MCF 10A (cell line): ENCODE measurements around the gene AKAP7. TPM values are rescaled to one million over a fixed set of nuclear protein-coding genes. Genes with fewer than 3 reads are reported as not detected.
"Not testable (repeated sequence)": the region's sequence is repeated elsewhere in the genome, so short reads cannot be mapped to it uniquely, and the experiment has no call there.

ENCODE experiments used
- BruUV-seq: library from RNA; stranded (reverse); fragments of 400-500 nt; replicated peaks from 2 replicates; lab custom pipeline; 2021; lab: Mats Ljungman, UMichigan
- CTCF ChIA-PET: fragments of 300-600 bp; sonication (Branson Sonifier 250); formaldehyde crosslinking; extraction: SDS; loops from one replicate; lab custom pipeline; 2021; ENCODE audit warnings: antibody characterized with exemption, inconsistent platforms; lab: Yijun Ruan, JAX
- POLR2A ChIA-PET: fragments of 300-600, 350-650 bp; sonication (Branson Sonifier 250); formaldehyde crosslinking; extraction: SDS; loops from one replicate; lab custom pipeline; 2020; ENCODE audit warnings: antibody characterized with exemption, inconsistent platforms; lab: Yijun Ruan, JAX
- DNase-seq: peaks from one replicate; pipeline ENCODE4 v3.0.0-alpha.2; 2018; ENCODE audit not compliant: unreplicated experiment
- H3K27ac Mint-ChIP-seq: one replicate; pipeline ENCODE4 v1.8.0; 2022; ENCODE audit warnings: mild to moderate bottlenecking, low read depth, mixed read lengths; ENCODE audit not compliant: unreplicated experiment
- H3K27me3 Mint-ChIP-seq: one replicate; pipeline ENCODE4 v1.8.0; 2022; ENCODE audit warnings: mixed read lengths; ENCODE audit not compliant: insufficient read depth, unreplicated experiment
- H3K36me3 Mint-ChIP-seq: one replicate; pipeline ENCODE4 v1.8.0; 2022; ENCODE audit warnings: mild to moderate bottlenecking, moderate library complexity, mixed read lengths; ENCODE audit not compliant: insufficient read depth, unreplicated experiment
- H3K4me1 Mint-ChIP-seq: one replicate; pipeline ENCODE4 v1.8.0; 2022; ENCODE audit warnings: mixed read lengths; ENCODE audit not compliant: insufficient read depth, unreplicated experiment
- H3K4me3 Mint-ChIP-seq: one replicate; pipeline ENCODE4 v1.8.0; 2022; ENCODE audit warnings: mild to moderate bottlenecking, moderate library complexity, mixed read lengths; ENCODE audit not compliant: unreplicated experiment
- H3K9me3 Mint-ChIP-seq: one replicate; pipeline ENCODE4 v1.8.0; 2022; ENCODE audit warnings: mixed read lengths; ENCODE audit not compliant: unreplicated experiment
- intact Hi-C: fragments of 100-400 bp; cut with micrococcal nuclease; formaldehyde crosslinking; loops from 2 replicates; pipeline ENCODE4 v1.14.1; 2022
- total RNA-seq: library from RNA; stranded (reverse); gene quantifications from 2 replicates; pipeline ENCODE4 v1.2.3, GENCODE V29; 2022
- TF ChIP-seq, protein P1 (sequence below): fragments of 200-600 bp; IDR thresholded peaks from one replicate; pipeline ENCODE4 v1.8.0; 2022; ENCODE audit warnings: antibody characterized with exemption, mild to moderate bottlenecking; ENCODE audit not compliant: unreplicated experiment

The AKAP7 gene
- total RNA-seq, 1 experiment from 2014 or later = 5.6 TPM

DNA sequence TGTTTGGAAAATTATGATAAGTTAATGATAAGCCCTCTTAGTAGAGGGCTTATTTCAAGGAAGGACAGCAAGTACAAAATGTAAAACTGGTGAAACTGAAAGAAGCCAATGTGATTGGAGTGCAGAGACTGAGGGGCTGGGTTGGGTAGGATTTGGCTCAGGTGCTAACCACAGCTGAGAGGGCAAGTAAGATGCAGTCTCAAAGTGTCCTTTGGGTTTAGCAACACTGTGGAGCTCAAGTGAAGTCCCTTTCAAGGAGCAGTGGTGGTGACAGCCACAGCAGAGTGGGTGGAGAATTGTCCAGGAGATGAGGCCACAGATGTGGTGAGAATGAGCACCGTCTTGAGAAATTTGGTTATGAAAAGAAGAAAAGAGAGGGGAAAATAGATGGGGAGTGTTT, 181.4 kb downstream of the AKAP7 start:
- Mint-ChIP-seq H3K4me1 (no peaks in the 10 kb centered on the region), H3K27ac (no peak overlapping the region), H3K36me3 (no peaks in the 10 kb centered on the region), H3K4me3 (no peak overlapping the region), H3K9me3 (peaks cover 20% of the 10 kb centered on the region), H3K27me3 (no peaks in the 10 kb centered on the region)
- DNase-seq = no peak
- TF ChIP-seq, protein P1, sequence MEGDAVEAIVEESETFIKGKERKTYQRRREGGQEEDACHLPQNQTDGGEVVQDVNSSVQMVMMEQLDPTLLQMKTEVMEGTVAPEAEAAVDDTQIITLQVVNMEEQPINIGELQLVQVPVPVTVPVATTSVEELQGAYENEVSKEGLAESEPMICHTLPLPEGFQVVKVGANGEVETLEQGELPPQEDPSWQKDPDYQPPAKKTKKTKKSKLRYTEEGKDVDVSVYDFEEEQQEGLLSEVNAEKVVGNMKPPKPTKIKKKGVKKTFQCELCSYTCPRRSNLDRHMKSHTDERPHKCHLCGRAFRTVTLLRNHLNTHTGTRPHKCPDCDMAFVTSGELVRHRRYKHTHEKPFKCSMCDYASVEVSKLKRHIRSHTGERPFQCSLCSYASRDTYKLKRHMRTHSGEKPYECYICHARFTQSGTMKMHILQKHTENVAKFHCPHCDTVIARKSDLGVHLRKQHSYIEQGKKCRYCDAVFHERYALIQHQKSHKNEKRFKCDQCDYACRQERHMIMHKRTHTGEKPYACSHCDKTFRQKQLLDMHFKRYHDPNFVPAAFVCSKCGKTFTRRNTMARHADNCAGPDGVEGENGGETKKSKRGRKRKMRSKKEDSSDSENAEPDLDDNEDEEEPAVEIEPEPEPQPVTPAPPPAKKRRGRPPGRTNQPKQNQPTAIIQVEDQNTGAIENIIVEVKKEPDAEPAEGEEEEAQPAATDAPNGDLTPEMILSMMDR = no peak
- intact Hi-C loops = no loop called here
- POLR2A ChIA-PET = no interaction called here
- CTCF ChIA-PET = no interaction called here
- no TSS peak for BruUV-seq

DNA sequence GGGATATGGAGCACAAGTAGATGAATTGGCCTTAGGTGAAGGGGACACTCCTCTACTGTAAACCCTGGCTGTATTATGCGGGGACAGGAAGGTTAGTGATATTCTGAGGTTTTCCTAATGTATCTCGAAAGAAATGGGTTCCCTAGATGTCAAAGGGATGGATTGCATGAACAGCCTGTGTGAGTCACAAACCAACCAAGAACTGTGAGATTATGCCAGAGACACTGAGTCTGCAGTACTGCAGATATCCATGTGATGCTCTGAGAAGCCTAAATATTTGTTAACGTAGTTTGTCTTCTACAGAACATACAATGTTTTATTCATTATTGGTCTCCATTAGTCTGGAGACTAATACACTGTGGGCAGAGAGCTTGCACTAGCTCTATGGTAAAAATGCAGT, 182.2 kb downstream of the AKAP7 start:
- Mint-ChIP-seq H3K27ac (no peak overlapping the region), H3K36me3 (no peaks in the 10 kb centered on the region), H3K27me3 (no peaks in the 10 kb centered on the region), H3K4me1 (no peaks in the 10 kb centered on the region), H3K9me3 (peaks cover 20% of the 10 kb centered on the region), H3K4me3 (no peak overlapping the region)
- POLR2A ChIA-PET = no interaction called here
- TF ChIP-seq, protein P1 = no peak
- CTCF ChIA-PET = no interaction called here
- DNase-seq = peak; percentile 3
- intact Hi-C loops = no loop called here
- no TSS peak for BruUV-seq

DNA sequence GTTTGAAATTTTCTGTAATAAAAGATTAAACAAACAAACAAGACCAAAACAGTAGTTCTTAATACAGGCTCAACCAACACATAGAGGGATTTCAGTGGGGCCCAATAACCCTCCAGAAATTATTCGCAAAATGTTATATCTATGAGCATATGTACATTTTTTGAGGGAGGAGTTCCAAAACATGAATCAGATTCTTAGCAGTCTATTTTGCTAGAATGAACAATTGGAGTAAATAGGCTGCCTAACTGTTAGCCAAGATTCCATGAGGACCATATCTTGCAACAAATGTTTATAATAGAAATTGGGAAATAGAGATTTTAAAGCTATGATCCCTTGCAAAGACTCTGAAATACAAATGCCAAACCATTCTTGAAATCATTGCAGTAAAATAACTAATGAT, 186.3 kb downstream of the AKAP7 start:
- intact Hi-C loops = no loop called here
- H3K36me3 Mint-ChIP-seq = no peaks in the 10 kb centered on the region
- H3K4me3 Mint-ChIP-seq = no peak overlapping the region
- peaks cover 17% of the 10 kb centered on the region for H3K27me3 Mint-ChIP-seq
- no peaks in the 10 kb centered on the region for H3K4me1 Mint-ChIP-seq
- BruUV-seq = no TSS peak
- TF ChIP-seq, protein P1 = no peak
- peaks cover 7% of the 10 kb centered on the region for H3K9me3 Mint-ChIP-seq
- POLR2A ChIA-PET = interaction anchor here (0.6 kb wide), 1 partner anchor 11 kb away, joined by 3 read pairs; no protein-coding TSS in a partner anchor
- H3K27ac Mint-ChIP-seq = no peak overlapping the region
- DNase-seq = no peak
- CTCF ChIA-PET = interaction anchor here (0.7 to 1.0 kb wide), 2 partner anchors 13 to 110 kb away, joined by 3 read pairs; no protein-coding TSS in a partner anchor

GRCh38 chr6:131322125-131322524, 186.9 kb downstream of the AKAP7 start:
- H3K36me3 Mint-ChIP-seq = no peaks in the 10 kb centered on the region
- intact Hi-C loops = no loop called here
- TF ChIP-seq, protein P1 = no peak
- ChIA-PET CTCF (interaction anchor here (0.6 to 1.0 kb wide), 3 partner anchors 13 to 109 kb away, joined by 3 read pairs; no protein-coding TSS in a partner anchor), POLR2A (interaction anchor here (0.6 kb wide), 1 partner anchor 11 kb away, joined by 3 read pairs; no protein-coding TSS in a partner anchor)
- peaks cover 2% of the 10 kb centered on the region for H3K9me3 Mint-ChIP-seq
- no peak for DNase-seq
- no TSS peak for BruUV-seq
- peaks cover 17% of the 10 kb centered on the region for H3K27me3 Mint-ChIP-seq
- no peak overlapping the region for H3K27ac Mint-ChIP-seq
- no peaks in the 10 kb centered on the region for H3K4me1 Mint-ChIP-seq
- no peak overlapping the region for H3K4me3 Mint-ChIP-seq

- H3K27me3 Mint-ChIP-seq = peaks cover 17% of the 10 kb centered on the region
- H3K9me3 Mint-ChIP-seq, H3K4me1 Mint-ChIP-seq, H3K4me3 Mint-ChIP-seq, intact Hi-C loops, CTCF ChIA-PET, BruUV-seq, H3K36me3 Mint-ChIP-seq, H3K27ac Mint-ChIP-seq, DNase-seq, POLR2A ChIA-PET: not testable (repeated sequence)
These were observed 190.4 kb downstream of the AKAP7 start for GRCh38 chr6:131325669-131326068.

- H3K27ac Mint-ChIP-seq, H3K9me3 Mint-ChIP-seq, DNase-seq, BruUV-seq, POLR2A ChIA-PET, H3K36me3 Mint-ChIP-seq, intact Hi-C loops, CTCF ChIA-PET, H3K4me1 Mint-ChIP-seq, H3K4me3 Mint-ChIP-seq: not testable (repeated sequence)
- H3K27me3 Mint-ChIP-seq = peaks cover 16% of the 10 kb centered on the region
These were observed 193.5 kb downstream of the AKAP7 start for GRCh38 chr6:131328727-131329126.
